Measurements from ENCODE around the gene CAPS.
A peak's percentile ranks its signal among the peaks of the same experiment; 100 is the strongest.

Gene CAPS

GRCh38 chr19:5890099-5890498 is 24.0 kb upstream of the CAPS start:
- intact Hi-C loops (cut with DNase I) = no loop called here
- DNase-seq = no peak

DNA sequence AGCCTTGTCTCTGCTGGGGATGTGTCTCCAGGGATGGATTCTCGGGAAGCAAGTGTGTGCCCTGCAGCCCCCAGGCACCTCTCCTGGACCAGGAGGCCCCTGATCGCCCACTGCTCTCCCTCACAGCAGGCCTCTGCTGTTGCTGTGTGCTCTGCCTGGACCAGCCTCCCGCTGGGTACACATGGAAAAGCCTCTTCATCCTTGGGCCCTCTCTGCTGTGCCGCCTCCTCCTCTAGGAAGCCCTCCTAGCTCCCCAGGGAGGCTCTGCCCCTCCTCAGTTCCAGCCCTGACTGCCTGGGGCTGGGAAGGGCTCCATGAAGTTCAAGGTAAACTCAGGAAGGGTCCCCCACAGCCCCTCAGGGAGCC is 22.5 kb upstream of the CAPS start:
- intact Hi-C loops (cut with DNase I) = no loop called here
- no peak for DNase-seq

- intact Hi-C loops (cut with DNase I) = no loop called here
- peak in 24 of 42 donors; percentile 14 to 66 (median 40) for DNase-seq
These were observed 21.9 kb upstream of the CAPS start for GRCh38 chr19:5891938-5892771.

GRCh38 chr19:5892772-5893275 is 21.2 kb upstream of the CAPS start:
- intact Hi-C loops (cut with DNase I) = no loop called here
- DNase-seq = no peak

GRCh38 chr19:5893296-5893903 is 20.7 kb upstream of the CAPS start:
- intact Hi-C loops (cut with DNase I) = no loop called here

DNA sequence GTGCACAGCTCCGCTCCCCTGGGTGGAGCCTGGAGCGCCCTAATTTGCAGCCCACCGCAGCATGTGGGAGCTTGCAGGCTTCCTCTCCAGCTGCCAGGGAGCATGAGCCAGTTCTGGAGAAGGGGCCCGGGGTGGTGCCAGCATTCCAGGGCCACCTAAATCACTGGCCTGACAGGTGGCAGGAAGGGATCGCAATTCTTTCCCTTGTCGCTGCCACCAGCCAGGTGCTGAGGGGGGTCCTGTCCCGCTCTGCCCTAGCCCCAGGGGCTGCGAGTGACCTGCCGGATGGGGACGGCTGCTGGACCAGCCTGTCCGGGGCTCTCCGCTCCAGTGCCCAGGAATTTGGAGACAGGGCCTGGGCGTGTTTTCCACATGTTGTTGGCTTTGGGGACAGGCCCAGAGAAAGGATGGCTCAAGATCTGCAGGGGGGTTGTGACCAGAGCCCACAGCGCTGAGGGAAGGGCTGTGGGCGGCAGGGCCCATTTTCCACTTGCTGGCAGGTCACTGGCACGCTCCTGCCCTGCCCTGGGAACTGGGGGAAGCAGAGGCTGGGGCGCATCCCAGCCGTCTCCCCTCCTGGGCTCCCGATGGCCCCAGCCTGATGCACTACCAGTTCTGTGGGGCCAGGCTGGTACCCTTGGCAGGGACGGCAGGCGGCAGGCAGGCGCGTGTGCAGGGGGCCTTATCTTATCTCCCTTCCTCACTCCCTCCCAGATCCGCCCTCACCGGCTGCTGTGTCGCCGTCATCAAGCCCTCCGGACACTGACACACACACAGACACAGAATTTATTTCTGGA is 19.9 kb upstream of the CAPS start:
- no peak for DNase-seq
- intact Hi-C loops (cut with DNase I) = no loop called here

More at GRCh38 chr19:5893296-5893903, 20.7 kb upstream of the CAPS start:
- DNase-seq = no peak

DNA sequence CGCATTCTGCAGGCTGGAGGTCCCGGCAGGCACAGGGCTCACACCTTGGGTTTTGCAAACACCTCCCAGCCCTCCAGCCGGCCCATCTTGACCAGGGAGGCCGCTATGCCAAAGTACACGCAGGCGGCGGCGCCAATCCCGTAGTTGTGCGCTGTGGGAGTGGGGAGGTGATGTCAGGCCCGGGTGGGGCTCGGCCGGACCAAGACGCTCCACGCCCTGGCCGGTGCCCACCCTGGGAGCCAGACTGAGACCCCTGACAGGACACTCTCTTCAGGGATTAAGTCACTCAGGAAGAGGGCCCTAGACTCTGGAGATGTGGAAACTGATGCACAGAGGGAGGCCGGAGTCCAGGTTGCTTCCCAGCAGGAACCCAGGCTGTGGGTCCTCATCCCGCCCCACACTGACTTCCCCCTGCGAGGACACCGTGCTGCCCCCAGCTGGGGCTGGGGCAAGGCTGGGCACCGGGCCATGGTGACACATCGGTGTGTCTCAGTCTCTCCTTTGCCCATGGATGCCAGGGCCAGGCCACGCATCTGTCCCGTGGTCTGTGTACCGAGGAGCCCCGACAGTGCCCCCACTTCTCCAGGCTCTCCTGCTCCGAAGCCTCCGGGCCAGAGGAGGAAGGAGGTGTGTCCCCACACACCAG is 19.2 kb upstream of the CAPS start:
- no peak for DNase-seq
- intact Hi-C loops (cut with DNase I) = no loop called here

- intact Hi-C loops (cut with DNase I) = no loop called here
- no peak for DNase-seq
These were observed 18.6 kb upstream of the CAPS start for GRCh38 chr19:5895409-5895808.

- DNase-seq = no peak
These were observed 18.2 kb upstream of the CAPS start for GRCh38 chr19:5895890-5896289.

GRCh38 chr19:5896365-5897076 is 17.5 kb upstream of the CAPS start:
- intact Hi-C loops (cut with DNase I) = no loop called here

More at GRCh38 chr19:5895890-5896289, 18.2 kb upstream of the CAPS start:
- intact Hi-C loops (cut with DNase I) = no loop called here

GRCh38 chr19:5897189-5897969 is 16.7 kb upstream of the CAPS start:
- intact Hi-C loops (cut with DNase I) = no loop called here
- no peak for DNase-seq

More at GRCh38 chr19:5896365-5897076, 17.5 kb upstream of the CAPS start:
- DNase-seq = no peak

DNA sequence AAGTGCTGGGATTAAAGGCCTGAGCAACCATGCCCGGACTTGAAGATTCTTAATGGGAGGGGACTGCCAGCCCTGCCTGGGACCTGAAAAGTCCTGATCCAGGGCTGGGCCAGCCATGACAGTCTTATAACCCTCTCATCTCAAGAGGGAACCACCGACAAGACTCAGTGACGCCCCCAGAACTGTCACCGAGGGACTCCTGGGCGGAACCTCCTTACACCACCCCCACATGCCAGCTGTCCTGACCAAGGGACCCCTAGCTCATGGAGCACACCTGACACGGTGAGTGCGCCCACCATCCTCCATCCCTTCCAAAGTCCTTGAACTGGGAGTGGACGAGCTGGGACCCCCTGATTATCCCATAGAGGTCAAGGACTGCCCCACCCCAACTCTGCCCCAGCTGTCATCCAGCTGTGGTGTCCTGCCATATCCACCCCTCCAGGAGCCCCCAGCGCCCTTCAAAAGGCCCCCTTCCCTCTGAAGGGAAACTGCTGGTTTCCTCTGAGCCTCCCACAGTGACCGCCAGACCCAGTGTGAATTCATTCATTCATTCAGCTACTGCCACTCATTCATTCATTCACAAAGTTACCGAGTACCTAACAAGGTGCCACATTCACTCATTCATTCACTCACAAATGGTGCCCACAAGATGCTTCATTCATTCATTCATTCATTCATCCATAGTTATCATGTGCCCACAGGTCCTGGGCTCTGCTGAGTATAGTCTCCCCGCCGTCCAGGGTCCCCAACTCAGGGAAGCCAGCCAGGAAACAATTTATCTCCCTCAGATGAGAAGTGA is 14.1 kb upstream of the CAPS start:
- no peak for DNase-seq
- intact Hi-C loops (cut with DNase I) = loop anchor here (5.0 kb wide), 1 partner anchor 77 kb away; the partner anchor contains the start of gene RANBP3

DNA sequence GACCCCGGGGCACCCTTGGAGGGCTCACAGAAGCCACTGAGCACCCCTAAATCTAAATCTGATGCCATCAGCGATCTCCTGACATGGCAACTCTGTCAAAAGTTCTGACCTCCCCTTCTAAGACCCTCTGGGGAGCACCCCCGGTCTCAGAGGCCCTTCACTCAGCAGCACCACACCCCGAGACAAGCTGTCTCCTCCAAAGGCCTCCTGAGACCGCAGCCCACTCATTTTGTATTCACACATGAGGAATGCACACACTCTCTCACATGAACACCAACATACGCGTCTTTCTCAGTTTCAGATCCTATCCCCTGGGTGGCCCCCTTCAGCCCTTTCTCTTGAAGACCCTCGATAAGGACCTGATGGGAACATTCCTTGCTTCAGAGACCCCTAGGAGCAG is 13.1 kb upstream of the CAPS start:
- no peak for DNase-seq
- intact Hi-C loops (cut with DNase I) = loop anchor here (5.0 kb wide), 1 partner anchor 76 kb away; the partner anchor contains the start of gene RANBP3

DNA sequence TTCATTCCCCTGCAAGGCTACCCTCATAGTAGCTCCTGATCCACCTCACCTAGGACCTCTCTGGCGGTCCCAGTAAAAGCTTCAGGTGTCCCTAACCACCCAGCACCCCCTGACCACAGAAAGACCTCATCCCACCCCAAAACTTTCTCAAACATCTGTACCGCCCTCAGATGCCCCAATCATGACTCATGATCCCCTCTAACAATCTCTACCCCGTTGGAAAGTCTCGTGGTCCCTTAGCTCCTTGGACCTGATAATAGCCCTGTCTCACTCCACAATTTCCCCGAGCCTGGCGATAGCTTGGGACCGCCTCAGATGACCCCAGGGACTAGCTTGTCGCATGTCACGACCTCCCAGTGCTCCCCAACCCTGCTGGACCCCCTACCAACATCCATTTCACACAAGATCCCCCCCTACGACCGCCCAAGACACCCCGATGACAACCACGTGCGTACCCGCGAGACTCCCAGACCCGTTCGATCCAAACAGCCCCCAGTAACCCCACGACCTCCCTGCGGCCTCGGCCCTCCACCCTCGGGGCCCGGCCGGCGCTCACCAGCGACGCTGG is 10.9 kb upstream of the CAPS start:
- DNase-seq = peak in 2 of 42 donors; percentile 2 to 14
- intact Hi-C loops (cut with DNase I) = loop anchor here (2.0 to 5.0 kb wide), 2 partner anchors 74 to 112 kb away; partner anchors contain the start of genes DUS3L and RANBP3

- intact Hi-C loops (cut with DNase I) = loop anchor here (2.0 to 5.0 kb wide), 2 partner anchors 74 to 113 kb away; partner anchors contain the start of genes DUS3L and RANBP3
These were observed 10.3 kb upstream of the CAPS start, which contains the start of gene NDUFA11 for GRCh38 chr19:5903624-5904351. NDUFA11 (minus strand) TSS chr19:5903790; CDS start chr19:5903708, 82 bp downstream.

More at GRCh38 chr19:5903624-5904351, 10.3 kb upstream of the CAPS start, which contains the start of gene NDUFA11:
- peak; percentile 89 to 99 (median 95) for DNase-seq

All from head of caudate nucleus (tissue), 42 donors.